ENCODE data around the gene KRTAP10-2.

The KRTAP10-2 gene

GRCh38 chr21:44514746-44515358, 36.5 kb downstream of the KRTAP10-2 start:
- no peak for DNase-seq (ENCODE audit: low spot score)
- TF ChIP-seq CTCF (IDR thresholded peaks at IDR 0.05; ENCODE audit: extremely low read depth, missing control alignments): no peak

- DNase-seq (ENCODE audit: low spot score): no peak
- TF ChIP-seq CTCF (IDR thresholded peaks at IDR 0.05; ENCODE audit: extremely low read depth, missing control alignments): no peak
Measured at GRCh38 chr21:44514218-44514520, 37.1 kb downstream of the KRTAP10-2 start.

DNA sequence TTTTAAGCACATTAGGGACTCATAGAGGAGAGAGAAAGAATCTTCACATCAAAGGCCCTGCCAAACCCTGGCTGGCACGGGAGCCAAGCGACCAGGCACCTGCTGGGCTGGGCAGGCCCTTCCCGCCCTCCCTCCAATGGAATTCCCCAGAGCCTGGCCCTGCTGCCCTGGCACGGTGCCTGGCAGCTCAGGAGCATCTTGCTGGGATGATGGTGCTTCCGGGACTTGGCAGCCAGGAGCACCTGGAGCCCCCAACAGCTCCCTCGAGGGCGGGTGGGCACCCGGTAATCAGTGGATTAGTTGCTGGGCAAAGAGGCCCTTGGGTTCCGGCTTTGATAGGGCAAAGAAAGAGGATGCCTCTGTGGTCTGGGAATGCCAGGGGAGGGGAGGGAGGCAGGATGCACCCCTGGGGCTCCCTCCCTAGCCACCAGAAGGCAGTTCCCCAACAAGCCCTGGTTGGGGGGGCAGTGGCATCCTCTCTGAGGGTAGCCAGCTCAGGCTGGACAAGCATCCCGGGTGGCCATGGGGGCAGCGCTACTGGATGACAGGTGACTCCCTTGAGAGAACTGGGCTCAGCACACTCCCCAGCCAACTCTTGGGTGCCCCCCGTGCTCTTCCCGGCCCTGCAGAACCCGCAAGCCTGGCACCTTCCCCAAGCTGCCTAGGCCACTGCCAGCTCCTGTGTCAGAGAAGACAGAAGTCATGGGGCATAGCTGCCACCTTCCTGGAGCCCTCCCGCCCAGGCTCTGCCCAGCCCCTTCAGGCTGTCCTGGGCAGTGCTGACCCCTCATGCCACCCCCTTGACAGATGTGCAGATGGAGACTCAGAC, 37.7 kb downstream of the KRTAP10-2 start:
- TF ChIP-seq CTCF (IDR thresholded peaks at IDR 0.05; ENCODE audit: extremely low read depth, missing control alignments): no peak
- DNase-seq (ENCODE audit: low spot score): no peak

DNA sequence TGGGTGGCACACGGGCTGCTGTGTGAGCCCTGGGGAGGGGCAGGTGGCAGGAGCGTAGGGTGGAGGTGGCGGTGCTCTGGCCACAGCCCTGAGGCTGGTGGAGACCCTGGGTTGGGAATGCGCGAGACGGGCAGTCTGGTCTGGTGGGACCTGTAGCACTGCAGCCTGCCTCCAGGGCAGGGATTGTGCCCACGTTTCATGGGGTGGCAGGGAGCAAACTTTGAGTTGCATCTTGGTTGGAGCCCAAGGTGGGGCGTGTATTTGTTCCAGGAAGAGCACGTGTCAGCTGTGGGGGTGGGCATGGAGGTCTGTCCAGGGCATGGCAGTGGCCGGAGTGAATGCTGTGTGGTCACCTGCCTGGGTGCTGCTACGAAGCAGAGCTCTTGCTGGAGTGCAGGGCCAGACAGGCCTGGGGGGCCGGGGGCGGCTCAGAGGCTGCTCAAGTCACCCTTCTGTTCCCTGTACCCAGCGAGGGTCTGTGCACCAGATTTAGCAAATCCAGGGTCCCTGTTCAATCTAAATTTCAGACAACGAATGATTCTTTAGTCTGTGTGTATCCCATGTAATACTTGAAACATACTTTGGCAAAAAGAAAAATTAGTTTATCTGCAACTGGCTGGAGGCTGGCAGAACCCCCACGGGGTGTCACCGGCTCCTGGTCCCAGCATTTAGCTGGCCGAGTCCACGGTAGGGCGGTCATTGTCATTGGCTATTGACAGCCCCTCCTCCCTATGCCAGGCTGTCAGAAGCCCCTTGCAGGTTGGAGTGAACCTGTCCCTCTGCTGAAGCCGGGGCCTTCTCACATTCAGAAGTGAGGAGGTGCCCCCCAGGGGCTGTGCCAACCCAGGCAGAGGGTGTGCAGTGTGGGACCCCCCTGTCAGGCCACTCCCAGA, 38.6 kb downstream of the KRTAP10-2 start:
- DNase-seq (ENCODE audit: low spot score): no peak
- TF ChIP-seq CTCF (IDR thresholded peaks at IDR 0.05; ENCODE audit: extremely low read depth, missing control alignments): no peak

GRCh38 chr21:44511938-44512275, 39.4 kb downstream of the KRTAP10-2 start:
- no peak for TF ChIP-seq CTCF (IDR thresholded peaks at IDR 0.05; ENCODE audit: extremely low read depth, missing control alignments)
- no peak for DNase-seq (ENCODE audit: low spot score)

- no peak for DNase-seq (ENCODE audit: low spot score)
- TF ChIP-seq CTCF (IDR thresholded peaks at IDR 0.05; ENCODE audit: extremely low read depth, missing control alignments): no peak
Measured at GRCh38 chr21:44511219-44511937, 39.9 kb downstream of the KRTAP10-2 start.
